ENCODE results near the gene NUP210L. TPM values are rescaled to one million over a fixed set of nuclear protein-coding genes. Genes with fewer than 3 reads are reported as not detected.

Gene NUP210L
- total and polyA plus RNA-seq, 2 of the 13 experiments (the other 11 are each of a cell fraction or from before 2014, with no cell fraction given) = not detected

DNA sequence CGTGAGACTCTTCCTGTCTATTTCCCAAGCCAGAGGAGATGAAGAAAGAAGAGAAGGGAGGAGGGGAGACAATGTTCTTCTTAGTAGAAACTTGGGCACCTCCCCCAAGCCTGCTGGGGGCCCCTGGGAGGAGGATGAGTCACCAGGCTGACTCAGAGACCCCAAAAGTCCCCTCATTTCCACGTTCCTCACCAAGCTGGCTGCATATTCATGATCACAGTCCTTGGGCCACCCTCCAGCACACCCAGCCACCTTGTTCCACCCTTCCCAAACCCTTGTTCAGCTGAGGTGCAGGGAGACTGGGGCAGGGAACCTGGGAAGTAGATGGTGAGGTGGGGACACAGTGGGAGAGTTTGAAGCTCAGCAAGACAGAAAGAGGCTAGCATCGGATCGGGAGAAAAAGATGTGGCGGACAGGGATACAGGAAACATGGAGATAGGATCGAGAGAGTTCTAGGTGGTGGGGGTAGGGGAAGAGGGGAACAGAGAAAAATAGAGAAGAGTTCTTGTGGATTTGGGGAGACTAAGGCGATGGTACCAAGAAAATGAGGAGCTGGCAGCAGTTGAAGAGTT is 169.4 kb downstream of the NUP210L start (continued):
- TF ChIP-seq, protein P1, sequence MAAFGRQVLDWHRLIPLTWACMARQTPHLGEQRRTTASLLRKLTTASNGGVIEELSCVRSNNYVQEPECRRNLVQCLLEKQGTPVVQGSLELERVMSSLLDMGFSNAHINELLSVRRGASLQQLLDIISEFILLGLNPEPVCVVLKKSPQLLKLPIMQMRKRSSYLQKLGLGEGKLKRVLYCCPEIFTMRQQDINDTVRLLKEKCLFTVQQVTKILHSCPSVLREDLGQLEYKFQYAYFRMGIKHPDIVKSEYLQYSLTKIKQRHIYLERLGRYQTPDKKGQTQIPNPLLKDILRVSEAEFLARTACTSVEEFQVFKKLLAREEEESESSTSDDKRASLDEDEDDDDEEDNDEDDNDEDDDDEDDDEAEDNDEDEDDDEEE (CRISPR knock-in tag; IDR thresholded peaks at IDR 0.05) = no peak
- TF ChIP-seq HNRNPH1 (optimal IDR thresholded peaks at IDR 0.05; ENCODE audit: low read depth, low read length) = no peak
- no peak for TF ChIP-seq PAF1 (CRISPR knock-in tag; IDR thresholded peaks at IDR 0.05)
- no peak for TF ChIP-seq ZNF12 (CRISPR knock-in tag; IDR thresholded peaks at IDR 0.05)
- no peak for TF ChIP-seq U2AF2 (IDR thresholded peaks at IDR 0.05; ENCODE audit: low read depth, low read length)
- TF ChIP-seq, protein P2, sequence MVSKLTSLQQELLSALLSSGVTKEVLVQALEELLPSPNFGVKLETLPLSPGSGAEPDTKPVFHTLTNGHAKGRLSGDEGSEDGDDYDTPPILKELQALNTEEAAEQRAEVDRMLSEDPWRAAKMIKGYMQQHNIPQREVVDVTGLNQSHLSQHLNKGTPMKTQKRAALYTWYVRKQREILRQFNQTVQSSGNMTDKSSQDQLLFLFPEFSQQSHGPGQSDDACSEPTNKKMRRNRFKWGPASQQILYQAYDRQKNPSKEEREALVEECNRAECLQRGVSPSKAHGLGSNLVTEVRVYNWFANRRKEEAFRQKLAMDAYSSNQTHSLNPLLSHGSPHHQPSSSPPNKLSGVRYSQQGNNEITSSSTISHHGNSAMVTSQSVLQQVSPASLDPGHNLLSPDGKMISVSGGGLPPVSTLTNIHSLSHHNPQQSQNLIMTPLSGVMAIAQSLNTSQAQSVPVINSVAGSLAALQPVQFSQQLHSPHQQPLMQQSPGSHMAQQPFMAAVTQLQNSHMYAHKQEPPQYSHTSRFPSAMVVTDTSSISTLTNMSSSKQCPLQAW (CRISPR knock-in tag; IDR thresholded peaks at IDR 0.05) = peak; percentile 27; the same call in 1 of the 2 replicates
- TF ChIP-seq, protein P3, sequence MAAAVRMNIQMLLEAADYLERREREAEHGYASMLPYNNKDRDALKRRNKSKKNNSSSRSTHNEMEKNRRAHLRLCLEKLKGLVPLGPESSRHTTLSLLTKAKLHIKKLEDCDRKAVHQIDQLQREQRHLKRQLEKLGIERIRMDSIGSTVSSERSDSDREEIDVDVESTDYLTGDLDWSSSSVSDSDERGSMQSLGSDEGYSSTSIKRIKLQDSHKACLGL (CRISPR knock-in tag; IDR thresholded peaks at IDR 0.05) = no peak
- TF ChIP-seq WIZ (CRISPR knock-in tag; IDR thresholded peaks at IDR 0.05) = no peak
- no peak for TF ChIP-seq MYC (CRISPR knock-in tag; IDR thresholded peaks at IDR 0.05; ENCODE audit: borderline replicate concordance)
- no peak for TF ChIP-seq ZNF891 (CRISPR knock-in tag; IDR thresholded peaks at IDR 0.05)
- TF ChIP-seq, protein P4, sequence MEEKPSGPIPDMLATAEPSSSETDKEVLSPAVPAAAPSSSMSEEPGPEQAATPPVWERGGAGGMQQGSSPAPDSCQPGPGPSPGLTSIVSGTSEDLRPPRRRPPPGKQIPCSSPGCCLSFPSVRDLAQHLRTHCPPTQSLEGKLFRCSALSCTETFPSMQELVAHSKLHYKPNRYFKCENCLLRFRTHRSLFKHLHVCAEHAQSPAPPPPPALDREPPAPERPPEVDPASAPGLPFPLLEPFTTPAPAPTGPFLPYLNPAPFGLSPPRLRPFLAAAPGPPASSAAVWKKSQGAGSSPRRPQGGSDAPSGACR (CRISPR knock-in tag; IDR thresholded peaks at IDR 0.05) = 0 out of 2 replicates have a peak, but pooled peaks have one; percentile 33
- TF ChIP-seq, protein P5, sequence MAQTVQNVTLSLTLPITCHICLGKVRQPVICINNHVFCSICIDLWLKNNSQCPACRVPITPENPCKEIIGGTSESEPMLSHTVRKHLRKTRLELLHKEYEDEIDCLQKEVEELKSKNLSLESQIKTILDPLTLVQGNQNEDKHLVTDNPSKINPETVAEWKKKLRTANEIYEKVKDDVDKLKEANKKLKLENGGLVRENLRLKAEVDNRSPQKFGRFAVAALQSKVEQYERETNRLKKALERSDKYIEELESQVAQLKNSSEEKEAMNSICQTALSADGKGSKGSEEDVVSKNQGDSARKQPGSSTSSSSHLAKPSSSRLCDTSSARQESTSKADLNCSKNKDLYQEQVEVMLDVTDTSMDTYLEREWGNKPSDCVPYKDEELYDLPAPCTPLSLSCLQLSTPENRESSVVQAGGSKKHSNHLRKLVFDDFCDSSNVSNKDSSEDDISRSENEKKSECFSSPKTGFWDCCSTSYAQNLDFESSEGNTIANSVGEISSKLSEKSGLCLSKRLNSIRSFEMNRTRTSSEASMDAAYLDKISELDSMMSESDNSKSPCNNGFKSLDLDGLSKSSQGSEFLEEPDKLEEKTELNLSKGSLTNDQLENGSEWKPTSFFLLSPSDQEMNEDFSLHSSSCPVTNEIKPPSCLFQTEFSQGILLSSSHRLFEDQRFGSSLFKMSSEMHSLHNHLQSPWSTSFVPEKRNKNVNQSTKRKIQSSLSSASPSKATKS (CRISPR knock-in tag; IDR thresholded peaks at IDR 0.05) = no peak
- no peak for TF ChIP-seq HMG20B (CRISPR knock-in tag; conservative IDR thresholded peaks at IDR 0.05)
- TF ChIP-seq, protein P6, sequence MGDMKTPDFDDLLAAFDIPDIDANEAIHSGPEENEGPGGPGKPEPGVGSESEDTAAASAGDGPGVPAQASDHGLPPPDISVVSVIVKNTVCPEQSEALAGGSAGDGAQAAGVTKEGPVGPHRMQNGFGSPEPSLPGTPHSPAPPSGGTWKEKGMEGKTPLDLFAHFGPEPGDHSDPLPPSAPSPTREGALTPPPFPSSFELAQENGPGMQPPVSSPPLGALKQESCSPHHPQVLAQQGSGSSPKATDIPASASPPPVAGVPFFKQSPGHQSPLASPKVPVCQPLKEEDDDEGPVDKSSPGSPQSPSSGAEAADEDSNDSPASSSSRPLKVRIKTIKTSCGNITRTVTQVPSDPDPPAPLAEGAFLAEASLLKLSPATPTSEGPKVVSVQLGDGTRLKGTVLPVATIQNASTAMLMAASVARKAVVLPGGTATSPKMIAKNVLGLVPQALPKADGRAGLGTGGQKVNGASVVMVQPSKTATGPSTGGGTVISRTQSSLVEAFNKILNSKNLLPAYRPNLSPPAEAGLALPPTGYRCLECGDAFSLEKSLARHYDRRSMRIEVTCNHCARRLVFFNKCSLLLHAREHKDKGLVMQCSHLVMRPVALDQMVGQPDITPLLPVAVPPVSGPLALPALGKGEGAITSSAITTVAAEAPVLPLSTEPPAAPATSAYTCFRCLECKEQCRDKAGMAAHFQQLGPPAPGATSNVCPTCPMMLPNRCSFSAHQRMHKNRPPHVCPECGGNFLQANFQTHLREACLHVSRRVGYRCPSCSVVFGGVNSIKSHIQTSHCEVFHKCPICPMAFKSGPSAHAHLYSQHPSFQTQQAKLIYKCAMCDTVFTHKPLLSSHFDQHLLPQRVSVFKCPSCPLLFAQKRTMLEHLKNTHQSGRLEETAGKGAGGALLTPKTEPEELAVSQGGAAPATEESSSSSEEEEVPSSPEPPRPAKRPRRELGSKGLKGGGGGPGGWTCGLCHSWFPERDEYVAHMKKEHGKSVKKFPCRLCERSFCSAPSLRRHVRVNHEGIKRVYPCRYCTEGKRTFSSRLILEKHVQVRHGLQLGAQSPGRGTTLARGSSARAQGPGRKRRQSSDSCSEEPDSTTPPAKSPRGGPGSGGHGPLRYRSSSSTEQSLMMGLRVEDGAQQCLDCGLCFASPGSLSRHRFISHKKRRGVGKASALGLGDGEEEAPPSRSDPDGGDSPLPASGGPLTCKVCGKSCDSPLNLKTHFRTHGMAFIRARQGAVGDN (CRISPR knock-in tag; IDR thresholded peaks at IDR 0.05) = 0 out of 2 replicates have a peak, but pooled peaks have one; percentile 4

Data from HepG2 (cell line).